ENCODE results near the gene ZDHHC11B.

GRCh38 chr5:757931-758697, 26.4 kb downstream of the ZDHHC11B start:
- TF ChIP-seq POLR2A (IDR thresholded peaks at IDR 0.05; ENCODE audit: low read depth): no peak
- peak; percentile 10 to 66 for TF ChIP-seq POLR2AphosphoS5 (IDR thresholded peaks at IDR 0.05)
- no peak for TF ChIP-seq CTCF (IDR thresholded peaks at IDR 0.05)

Measured in esophagus muscularis mucosa (tissue), 3 donors.